HEK293 (cell line): ENCODE data around the gene CPE.

Source experiments
- CTCF ChIP-seq: fragments of 450-650 bp; formaldehyde crosslinking; IDR thresholded peaks from 2 replicates; pipeline ENCODE4 v1.5.1; 2016; ENCODE audit warnings: missing biosample characterization, missing genetic modification characterization
- PRDM10 ChIP-seq: fragments of 450-650 bp; formaldehyde crosslinking; IDR thresholded peaks from 2 replicates; pipeline ENCODE4 v1.5.1; 2016; ENCODE audit warnings: missing biosample characterization, missing genetic modification characterization
- SP2 ChIP-seq: fragments of 450-650 bp; formaldehyde crosslinking; IDR thresholded peaks from 2 replicates; pipeline ENCODE4 v1.5.1; 2016; ENCODE audit warnings: missing biosample characterization, missing genetic modification characterization
- TCF7L2 ChIP-seq: IDR thresholded peaks from 2 replicates; pipeline ENCODE4 v1.6.1; 2011; ENCODE audit warnings: low read depth, mild to moderate bottlenecking, inconsistent platforms, low read length, moderate library complexity, borderline replicate concordance
- YY1 ChIP-seq: fragments of 450-650 bp; formaldehyde crosslinking; IDR thresholded peaks from 2 replicates; pipeline ENCODE4 v1.5.1; 2018; ENCODE audit warnings: missing biosample characterization, missing genetic modification characterization
- ZBTB17 ChIP-seq: fragments of 450-650 bp; formaldehyde crosslinking; IDR thresholded peaks from 2 replicates; pipeline ENCODE4 v1.5.1; 2016; ENCODE audit warnings: missing biosample characterization, missing genetic modification characterization
- ZBTB8A ChIP-seq: fragments of 450-650 bp; formaldehyde crosslinking; IDR thresholded peaks from 2 replicates; pipeline ENCODE4 v1.5.1; 2016; ENCODE audit warnings: missing biosample characterization, missing genetic modification characterization
- ZNF23 ChIP-seq: fragments of 450-650 bp; formaldehyde crosslinking; IDR thresholded peaks from 2 replicates; pipeline ENCODE4 v1.5.1; 2016; ENCODE audit warnings: missing biosample characterization, missing genetic modification characterization, borderline replicate concordance
- ZNF335 ChIP-seq: fragments of 450-650 bp; formaldehyde crosslinking; conservative IDR thresholded peaks from 2 replicates; pipeline ENCODE4 v1.5.1; 2016; ENCODE audit warnings: missing biosample characterization, missing genetic modification characterization
- ZNF548 ChIP-seq: fragments of 450-650 bp; formaldehyde crosslinking; IDR thresholded peaks from 2 replicates; pipeline ENCODE4 v1.5.1; 2016; ENCODE audit warnings: missing biosample characterization, missing genetic modification characterization
- ZNF670 ChIP-seq: fragments of 450-650 bp; formaldehyde crosslinking; IDR thresholded peaks from 2 replicates; pipeline ENCODE4 v1.5.1; 2016; ENCODE audit warnings: missing biosample characterization, missing genetic modification characterization, low read depth
- TF ChIP-seq, protein P1 (sequence below): fragments of 450-650 bp; formaldehyde crosslinking; IDR thresholded peaks from 2 replicates; pipeline ENCODE4 v1.5.1; 2016; ENCODE audit warnings: missing biosample characterization, missing genetic modification characterization
- TF ChIP-seq, protein P2 (sequence below): fragments of 450-650 bp; formaldehyde crosslinking; conservative IDR thresholded peaks from 2 replicates; pipeline ENCODE4 v1.5.1; 2016; ENCODE audit warnings: low read depth, missing biosample characterization, missing genetic modification characterization
- TF ChIP-seq, protein P3 (sequence below): fragments of 450-650 bp; formaldehyde crosslinking; optimal IDR thresholded peaks from 2 replicates; pipeline ENCODE3; 2016; ENCODE audit warnings: missing biosample characterization, mild to moderate bottlenecking, missing genetic modification characterization

DNA sequence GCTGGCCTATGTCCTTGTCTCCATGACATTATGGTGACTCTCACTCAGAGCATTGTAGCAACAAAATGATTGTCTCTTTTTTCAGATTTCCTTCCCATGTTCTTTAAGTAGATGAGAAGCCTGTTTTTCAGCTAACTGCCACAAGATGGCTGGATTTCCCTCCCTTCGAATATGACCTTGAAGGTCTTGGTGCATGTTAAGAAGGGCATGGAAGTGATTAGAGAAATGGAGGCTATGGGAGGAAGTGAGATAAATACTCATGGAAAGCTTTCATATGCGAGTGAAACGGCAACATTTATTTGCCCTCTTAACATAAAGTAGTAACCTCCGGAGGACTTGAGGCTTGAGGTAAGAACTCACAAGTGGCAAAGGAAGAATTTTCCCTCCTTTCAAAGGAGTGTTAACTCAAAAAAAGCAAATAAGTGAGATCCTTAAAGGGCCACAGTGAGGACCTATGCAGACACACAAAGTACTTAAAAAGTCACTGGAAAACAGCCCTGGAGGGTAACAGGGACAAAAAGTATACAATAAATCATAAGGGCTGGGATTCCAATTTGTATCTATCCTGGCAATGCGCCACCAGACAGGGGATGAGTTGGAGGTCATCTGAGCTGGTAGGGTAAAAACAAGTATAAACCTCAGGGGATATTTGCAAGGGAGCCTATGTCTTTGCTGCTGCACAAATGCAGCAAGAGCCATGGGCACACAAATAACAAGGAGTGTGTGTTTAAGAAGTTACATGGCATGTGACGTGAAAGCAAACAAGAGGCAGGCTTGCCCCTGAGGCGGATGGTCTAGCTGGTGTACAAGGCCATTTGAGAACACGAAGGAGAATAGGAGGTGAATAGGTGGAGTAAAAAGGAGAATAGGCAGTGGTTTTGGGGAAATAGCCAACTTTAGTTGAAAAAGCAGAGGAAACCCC, 96.2 kb downstream of the CPE start:
- TF ChIP-seq CTCF (tag by site-specific recombination) = no peak
- no peak for TF ChIP-seq ZBTB17 (tag by site-specific recombination)
- TF ChIP-seq, protein P1, sequence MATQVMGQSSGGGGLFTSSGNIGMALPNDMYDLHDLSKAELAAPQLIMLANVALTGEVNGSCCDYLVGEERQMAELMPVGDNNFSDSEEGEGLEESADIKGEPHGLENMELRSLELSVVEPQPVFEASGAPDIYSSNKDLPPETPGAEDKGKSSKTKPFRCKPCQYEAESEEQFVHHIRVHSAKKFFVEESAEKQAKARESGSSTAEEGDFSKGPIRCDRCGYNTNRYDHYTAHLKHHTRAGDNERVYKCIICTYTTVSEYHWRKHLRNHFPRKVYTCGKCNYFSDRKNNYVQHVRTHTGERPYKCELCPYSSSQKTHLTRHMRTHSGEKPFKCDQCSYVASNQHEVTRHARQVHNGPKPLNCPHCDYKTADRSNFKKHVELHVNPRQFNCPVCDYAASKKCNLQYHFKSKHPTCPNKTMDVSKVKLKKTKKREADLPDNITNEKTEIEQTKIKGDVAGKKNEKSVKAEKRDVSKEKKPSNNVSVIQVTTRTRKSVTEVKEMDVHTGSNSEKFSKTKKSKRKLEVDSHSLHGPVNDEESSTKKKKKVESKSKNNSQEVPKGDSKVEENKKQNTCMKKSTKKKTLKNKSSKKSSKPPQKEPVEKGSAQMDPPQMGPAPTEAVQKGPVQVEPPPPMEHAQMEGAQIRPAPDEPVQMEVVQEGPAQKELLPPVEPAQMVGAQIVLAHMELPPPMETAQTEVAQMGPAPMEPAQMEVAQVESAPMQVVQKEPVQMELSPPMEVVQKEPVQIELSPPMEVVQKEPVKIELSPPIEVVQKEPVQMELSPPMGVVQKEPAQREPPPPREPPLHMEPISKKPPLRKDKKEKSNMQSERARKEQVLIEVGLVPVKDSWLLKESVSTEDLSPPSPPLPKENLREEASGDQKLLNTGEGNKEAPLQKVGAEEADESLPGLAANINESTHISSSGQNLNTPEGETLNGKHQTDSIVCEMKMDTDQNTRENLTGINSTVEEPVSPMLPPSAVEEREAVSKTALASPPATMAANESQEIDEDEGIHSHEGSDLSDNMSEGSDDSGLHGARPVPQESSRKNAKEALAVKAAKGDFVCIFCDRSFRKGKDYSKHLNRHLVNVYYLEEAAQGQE (tag by site-specific recombination) = no peak
- no peak for TF ChIP-seq PRDM10 (tag by site-specific recombination)
- TF ChIP-seq TCF7L2 = no peak
- no peak for TF ChIP-seq YY1 (tag by site-specific recombination)
- TF ChIP-seq, protein P2, sequence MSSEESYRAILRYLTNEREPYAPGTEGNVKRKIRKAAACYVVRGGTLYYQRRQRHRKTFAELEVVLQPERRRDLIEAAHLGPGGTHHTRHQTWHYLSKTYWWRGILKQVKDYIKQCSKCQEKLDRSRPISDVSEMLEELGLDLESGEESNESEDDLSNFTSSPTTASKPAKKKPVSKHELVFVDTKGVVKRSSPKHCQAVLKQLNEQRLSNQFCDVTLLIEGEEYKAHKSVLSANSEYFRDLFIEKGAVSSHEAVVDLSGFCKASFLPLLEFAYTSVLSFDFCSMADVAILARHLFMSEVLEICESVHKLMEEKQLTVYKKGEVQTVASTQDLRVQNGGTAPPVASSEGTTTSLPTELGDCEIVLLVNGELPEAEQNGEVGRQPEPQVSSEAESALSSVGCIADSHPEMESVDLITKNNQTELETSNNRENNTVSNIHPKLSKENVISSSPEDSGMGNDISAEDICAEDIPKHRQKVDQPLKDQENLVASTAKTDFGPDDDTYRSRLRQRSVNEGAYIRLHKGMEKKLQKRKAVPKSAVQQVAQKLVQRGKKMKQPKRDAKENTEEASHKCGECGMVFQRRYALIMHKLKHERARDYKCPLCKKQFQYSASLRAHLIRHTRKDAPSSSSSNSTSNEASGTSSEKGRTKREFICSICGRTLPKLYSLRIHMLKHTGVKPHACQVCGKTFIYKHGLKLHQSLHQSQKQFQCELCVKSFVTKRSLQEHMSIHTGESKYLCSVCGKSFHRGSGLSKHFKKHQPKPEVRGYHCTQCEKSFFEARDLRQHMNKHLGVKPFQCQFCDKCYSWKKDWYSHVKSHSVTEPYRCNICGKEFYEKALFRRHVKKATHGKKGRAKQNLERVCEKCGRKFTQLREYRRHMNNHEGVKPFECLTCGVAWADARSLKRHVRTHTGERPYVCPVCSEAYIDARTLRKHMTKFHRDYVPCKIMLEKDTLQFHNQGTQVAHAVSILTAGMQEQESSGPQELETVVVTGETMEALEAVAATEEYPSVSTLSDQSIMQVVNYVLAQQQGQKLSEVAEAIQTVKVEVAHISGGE (tag by site-specific recombination) = no peak
- TF ChIP-seq ZNF670 (tag by site-specific recombination) = no peak
- no peak for TF ChIP-seq ZNF23 (tag by site-specific recombination)
- TF ChIP-seq ZBTB8A = no peak
- TF ChIP-seq ZNF335 (tag by site-specific recombination) = no peak
- TF ChIP-seq SP2 (tag by site-specific recombination) = no peak
- no peak for TF ChIP-seq ZNF548 (tag by site-specific recombination)
- TF ChIP-seq, protein P3, sequence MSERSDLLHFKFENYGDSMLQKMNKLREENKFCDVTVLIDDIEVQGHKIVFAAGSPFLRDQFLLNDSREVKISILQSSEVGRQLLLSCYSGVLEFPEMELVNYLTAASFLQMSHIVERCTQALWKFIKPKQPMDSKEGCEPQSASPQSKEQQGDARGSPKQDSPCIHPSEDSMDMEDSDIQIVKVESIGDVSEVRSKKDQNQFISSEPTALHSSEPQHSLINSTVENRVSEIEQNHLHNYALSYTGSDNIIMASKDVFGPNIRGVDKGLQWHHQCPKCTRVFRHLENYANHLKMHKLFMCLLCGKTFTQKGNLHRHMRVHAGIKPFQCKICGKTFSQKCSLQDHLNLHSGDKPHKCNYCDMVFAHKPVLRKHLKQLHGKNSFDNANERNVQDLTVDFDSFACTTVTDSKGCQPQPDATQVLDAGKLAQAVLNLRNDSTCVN (tag by site-specific recombination) = no peak
